ENCODE measurements around the gene ZFP91.
"Not testable (repeated sequence)": the region's sequence is repeated elsewhere in the genome, so short reads cannot be mapped to it uniquely, and the experiment has no call there.

Gene ZFP91, protein sequence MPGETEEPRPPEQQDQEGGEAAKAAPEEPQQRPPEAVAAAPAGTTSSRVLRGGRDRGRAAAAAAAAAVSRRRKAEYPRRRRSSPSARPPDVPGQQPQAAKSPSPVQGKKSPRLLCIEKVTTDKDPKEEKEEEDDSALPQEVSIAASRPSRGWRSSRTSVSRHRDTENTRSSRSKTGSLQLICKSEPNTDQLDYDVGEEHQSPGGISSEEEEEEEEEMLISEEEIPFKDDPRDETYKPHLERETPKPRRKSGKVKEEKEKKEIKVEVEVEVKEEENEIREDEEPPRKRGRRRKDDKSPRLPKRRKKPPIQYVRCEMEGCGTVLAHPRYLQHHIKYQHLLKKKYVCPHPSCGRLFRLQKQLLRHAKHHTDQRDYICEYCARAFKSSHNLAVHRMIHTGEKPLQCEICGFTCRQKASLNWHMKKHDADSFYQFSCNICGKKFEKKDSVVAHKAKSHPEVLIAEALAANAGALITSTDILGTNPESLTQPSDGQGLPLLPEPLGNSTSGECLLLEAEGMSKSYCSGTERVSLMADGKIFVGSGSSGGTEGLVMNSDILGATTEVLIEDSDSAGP

DNA sequence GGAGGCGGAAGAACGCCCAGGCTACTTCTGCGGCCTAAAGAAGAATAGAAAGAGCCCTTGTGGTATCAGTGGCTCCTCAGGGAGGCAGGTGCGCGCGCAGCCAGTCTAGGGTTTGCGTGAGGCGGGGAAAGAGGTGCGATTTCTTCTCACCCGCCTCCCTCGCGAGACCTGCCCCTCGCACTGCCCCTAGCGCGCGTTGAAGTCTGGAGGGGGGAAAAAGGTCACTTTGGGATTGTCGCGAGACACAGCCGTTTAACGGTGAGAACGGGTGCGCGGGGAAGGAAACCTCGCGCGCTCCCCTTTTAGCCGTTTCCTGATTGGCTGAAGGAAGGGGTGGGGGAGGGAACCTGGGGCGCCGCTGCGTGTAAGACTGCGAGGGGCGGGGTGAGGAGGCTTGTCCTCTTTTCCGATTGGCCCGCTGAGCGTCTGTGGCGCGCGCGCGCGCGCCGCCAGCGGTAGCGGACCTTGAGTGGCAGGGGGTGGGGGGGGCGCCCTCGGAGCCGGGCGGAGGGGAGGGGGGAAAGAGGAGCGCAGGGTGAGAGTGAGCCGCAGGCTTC, at the start of gene ZFP91:
TSS of gene ZFP91 (plus strand) at position 429 of the 557 bp plus-strand sequence. CDS start 219 bp downstream, outside the sequence.
- peak; percentile 91 to 98 (median 94) for DNase-seq (ENCODE audit: low read depth in 3 of 3)

DNA sequence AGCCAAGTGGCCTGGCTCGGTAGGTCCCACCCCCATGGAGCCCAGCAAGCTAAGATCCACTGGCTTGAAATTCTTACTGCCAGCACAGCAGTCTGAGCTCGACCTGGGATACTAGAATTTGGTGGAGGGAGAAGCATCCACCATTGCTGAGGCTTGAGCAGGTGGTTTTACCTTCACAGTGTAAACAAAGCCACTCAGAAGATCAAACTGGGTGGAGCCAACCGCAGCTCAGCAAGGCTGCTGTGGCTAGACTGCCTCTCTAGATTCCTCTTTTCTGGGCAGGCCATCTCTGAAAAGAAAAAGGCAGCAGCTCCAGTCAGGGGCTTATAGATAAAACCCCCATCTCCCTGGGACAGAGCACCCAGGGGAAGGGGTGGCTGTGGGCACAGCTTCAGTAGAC, 48.6 kb upstream of the ZFP91 start:
- DNase-seq (ENCODE audit: low read depth in 3 of 3), result no peak

DNA sequence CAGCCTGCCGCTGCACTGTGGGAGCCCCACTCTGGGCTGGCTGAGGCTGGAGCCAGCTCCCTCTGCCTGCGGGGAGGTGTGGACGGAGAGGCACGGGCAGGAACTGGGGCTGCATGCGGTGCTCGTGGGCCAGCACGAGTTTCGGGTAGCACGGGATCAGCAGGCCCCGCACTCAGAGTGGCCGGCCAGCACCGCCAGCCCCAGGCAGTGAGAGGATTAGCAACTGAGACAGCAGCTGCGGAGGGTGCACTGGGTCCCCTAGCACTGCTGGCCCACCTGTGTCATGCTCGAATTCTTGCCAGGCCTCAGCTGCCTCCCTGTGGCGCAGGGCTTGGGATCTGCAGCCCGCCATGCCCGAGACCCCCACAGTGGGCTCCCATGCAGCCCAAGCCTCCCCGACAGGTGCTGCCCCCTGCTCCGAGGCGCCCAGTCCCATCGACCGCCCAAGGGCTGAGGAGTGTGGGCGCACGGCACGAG, 47.0 kb upstream of the ZFP91 start:
- no peak for DNase-seq (ENCODE audit: low read depth in 3 of 3)

DNA sequence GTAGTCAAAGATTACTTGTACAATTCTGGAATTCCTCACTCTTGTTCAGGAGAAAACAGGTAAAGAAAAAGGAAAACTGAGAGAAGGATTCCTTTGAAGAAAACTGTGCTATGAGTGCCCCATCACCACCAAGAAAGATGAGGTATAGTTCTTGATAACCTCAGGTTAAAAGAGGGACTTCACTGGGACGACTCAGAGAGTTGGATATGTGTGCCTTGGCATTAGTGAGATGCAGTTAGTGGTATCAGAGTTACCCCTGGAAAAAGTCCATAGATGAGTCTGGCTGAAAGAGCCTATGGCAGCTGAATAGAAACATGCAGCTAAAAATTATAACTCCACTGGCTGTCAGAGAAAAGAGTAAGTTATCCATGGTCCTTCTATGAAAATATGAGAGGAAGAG, 32.0 kb upstream of the ZFP91 start:
- DNase-seq (ENCODE audit: low read depth in 3 of 3), result no peak

DNA sequence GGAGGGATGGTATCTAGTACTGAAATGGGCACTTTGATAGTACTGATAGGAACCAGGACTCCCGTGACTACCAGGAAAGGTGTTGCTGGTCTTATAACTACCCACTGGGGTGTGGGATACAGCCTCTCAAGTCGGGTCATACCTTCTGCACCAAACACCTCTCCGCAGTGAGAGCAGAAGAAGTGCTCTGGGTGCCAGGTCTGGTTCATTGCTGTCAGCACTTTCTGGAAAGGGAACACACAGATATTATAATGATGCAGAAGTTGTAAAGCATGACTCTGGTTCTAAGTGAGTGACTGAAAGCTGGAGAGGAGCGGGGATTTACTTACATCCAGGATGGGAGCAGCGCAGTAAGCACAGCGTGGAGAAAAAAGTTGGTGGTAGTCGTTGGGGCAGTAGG, 29.2 kb upstream of the ZFP91 start:
- no peak for DNase-seq (ENCODE audit: low read depth in 3 of 3)

DNA sequence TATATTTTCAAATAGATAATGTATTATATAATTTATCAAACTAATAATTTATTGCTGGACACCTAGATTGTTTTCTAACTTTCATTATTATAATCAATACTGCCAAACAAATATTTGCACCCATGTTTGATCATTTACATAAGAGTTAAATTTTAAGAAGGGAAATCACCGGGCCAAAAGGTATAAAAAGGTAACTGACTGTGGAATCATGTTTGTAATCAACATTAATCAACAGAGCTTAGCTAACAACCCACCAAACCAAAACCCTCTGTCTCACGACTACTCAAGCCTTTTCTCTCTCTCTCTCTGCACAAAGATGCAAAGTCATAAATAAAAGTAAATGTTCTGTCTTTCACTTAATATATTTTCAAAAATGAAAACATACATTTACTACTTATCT, 18.0 kb upstream of the ZFP91 start:
- no peak for DNase-seq (ENCODE audit: low read depth in 3 of 3)

DNA sequence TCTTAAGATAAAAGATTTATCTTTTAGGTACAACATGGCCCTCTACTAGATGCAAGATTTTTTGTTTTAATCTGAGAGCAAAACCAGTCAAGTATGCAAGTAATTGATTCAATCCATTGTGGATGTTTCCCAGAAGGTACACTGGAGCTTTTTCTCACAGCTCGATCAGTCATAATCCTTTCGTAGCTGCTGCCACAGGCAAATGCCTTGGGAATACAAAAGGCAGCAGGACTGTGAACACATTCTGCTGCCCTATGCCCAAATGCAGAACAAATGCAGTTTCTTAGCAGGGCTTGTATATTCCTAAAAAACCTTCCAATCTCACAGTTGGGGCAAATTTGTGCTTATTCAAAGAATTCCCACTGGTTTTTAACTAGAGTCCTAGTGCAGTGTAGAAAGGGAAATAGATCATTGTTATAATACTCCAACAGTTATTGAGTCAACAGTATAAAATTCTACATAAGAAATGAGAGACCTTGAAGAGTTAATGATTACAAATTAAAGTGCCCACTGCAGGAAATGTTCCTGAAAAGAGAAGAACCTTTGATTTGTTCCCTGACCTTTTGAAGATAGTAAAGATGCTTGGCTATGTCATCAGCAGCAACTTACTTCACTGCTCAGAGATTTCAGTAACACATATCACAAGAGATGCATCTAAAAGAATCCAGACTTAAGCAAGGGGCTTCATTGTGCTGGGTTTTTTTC, 17.3 kb upstream of the ZFP91 start:
- DNase-seq (ENCODE audit: low read depth in 3 of 3), result no peak

DNA sequence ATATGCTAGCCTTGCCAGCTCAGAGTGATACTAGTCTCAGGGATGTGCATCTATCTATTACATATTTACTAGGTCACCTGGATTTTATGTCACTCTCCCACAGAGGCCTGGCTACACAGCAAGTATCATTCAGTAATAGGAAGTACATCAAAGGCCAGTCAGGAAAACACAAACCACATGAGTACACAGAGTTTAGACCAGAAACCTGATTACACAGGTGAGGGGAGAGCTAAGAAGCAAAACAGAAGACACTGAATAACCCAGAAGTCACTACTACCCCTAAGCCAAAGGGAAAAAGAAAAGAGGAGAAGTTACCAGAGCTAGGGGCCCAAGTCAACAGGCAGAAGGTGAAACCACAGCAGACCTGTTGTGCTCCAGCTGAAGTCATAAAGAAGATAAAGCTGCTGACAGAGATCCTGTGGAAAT, 16.5 kb upstream of the ZFP91 start:
- no peak for DNase-seq (ENCODE audit: low read depth in 3 of 3)

DNA sequence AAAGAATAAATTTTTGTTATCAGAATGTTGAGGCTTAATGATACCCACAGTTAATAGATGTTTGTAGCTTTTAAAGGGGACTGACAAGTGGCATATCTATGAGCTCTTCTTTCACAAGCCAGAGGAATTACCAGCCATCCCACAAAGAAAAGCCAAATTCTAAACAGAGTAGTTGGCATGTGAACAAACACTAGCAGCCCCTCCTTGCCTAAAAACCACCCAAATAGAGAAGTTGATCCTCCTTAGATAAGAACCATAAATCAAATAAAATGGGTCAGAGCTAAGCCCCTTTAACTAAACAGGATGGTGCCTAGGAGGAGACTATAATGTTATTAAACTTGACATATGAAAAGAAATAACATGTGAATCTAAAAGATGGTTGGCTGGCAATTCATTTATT, 14.6 kb upstream of the ZFP91 start:
- DNase-seq (ENCODE audit: low read depth in 3 of 3), result no peak

DNA sequence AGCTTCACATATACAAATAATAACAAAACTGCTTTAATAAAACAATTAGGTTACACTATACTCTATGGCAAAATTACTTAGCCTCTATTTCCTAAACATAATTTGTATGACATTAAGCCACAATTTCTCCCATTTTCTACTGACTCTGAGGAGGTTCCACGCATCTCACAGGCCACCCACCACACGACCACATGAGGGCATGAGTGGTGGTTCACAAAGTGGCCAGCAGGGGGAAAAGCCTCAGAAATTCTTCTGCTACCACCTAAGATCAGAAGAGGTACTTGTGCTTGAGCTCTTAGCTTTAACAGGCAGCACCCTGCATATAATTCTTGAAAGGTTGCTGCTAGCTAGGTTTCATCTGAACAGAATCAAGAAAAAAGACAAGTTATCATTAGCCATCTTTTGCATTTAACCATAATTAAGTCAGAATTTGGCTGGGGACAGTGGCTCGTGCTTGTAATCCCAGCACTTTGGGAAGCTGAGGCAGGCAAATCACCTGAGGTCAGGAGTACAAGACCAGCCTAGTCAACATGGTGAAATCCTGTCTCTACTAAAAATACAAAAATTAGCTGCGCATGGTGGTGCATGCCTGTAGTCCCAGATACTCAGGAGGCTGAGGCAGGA, 10.9 kb upstream of the ZFP91 start:
- DNase-seq (ENCODE audit: low read depth in 3 of 3), result peak; percentile 48 to 63 (median 50)

DNA sequence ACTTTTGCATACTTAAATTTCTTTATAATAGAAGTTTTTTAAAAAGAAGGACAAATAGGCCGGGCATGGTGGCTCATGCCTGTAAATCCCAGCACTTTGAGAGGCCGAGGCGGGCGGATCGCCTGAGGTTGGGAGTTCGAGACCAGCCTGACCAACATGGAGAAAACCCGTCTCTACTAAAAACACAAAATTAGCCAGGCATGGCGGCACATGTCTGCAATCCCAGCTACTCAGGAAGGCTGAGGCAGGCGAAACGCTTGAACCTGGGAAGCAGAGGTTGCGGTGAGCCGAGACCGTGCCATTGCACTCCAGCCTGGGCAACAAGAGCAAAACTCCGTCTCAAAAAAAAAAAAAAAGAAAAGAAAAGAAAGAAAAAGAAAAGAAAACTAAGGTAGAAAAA, 6.0 kb upstream of the ZFP91 start:
- DNase-seq (ENCODE audit: low read depth in 3 of 3), result not testable (repeated sequence)

DNA sequence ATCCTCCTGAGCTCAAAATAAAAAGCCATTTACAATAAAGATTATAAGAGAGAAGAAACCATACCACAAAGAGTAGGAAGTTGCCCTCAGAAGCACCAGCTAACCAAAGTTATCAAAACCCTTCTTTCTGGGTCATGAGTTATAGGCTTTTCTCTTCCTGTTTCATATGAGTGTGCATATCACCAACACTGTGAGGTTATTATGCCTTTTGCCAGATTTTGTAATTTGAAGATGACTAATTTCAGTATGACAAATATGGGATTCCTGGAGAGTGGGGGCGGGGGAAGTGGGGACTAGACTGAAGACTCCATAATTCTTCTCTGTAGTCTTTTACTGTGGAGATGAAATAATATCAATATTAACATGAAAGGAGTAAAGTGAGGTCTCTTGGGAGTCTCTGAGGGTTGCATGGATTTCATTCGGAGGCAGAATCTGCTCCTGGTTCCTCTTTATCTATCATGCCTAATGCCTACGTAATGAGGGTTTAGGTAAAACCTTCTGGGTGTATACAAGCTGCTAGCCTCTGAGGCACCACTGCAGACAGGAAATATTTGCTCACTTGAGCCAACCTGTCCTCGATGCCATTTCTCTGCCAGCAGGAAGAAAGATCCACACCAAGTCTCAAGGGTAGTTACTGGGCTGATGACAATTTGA, 5.3 kb upstream of the ZFP91 start:
- DNase-seq (ENCODE audit: low read depth in 3 of 3), result peak; percentile 44 to 74 (median 55)

DNA sequence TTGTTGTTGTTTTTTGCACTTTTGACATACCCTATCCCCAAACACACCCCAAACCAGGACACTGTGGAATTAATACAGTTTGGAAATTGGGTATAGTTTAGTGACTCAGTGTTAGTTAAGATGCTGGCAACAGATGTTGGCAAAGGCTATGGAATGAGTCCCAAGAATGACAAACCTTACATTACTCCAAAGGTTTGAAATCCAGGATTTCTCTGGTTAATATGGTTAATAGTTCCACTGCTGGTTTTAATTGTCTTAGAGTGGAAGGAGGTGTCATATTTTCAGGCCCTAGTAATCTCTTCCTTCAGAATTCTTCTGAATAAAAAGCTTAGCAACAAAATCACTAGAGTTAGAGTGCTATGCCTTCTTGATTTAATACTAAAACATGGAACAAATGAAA, 4.0 kb upstream of the ZFP91 start:
- DNase-seq (ENCODE audit: low read depth in 3 of 3), result no peak

DNA sequence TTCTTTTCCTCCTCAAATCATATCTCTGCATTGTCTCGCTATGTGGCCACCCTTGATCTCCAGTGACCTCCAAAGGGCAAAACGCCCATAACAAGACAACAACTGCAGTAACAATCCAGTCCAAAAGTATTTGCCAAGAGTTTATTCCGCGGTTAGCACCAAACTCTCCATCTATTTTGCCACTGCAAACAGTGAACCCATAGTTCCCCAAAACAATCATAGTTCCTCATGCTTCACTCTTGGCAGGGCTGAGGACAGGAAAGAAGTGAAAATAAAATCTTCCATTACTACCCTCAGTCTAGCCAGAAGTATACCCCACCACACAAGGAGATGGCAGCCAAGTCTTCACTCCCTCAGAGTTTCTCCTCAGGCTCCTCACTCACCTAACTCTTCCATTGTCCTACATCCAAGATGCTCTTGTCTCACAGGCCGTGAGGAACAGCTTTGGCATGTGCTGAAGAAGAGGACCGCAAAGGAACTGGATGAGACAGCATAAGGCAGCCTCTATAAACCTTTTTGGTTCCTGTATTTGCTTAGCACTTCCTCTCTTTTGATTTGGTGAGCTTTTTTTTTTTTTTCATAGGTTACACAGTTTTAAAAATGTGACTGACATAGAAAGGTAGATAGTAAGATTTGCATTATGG, 3.4 kb upstream of the ZFP91 start, which contains the start of gene LPXN:
TSS of gene LPXN (minus strand) at position 480 of the 644 bp plus-strand sequence. CDS start at position 396, 84 bp downstream.
- DNase-seq (ENCODE audit: low read depth in 3 of 3), result peak in 1 of 3 donors; percentile 19

DNA sequence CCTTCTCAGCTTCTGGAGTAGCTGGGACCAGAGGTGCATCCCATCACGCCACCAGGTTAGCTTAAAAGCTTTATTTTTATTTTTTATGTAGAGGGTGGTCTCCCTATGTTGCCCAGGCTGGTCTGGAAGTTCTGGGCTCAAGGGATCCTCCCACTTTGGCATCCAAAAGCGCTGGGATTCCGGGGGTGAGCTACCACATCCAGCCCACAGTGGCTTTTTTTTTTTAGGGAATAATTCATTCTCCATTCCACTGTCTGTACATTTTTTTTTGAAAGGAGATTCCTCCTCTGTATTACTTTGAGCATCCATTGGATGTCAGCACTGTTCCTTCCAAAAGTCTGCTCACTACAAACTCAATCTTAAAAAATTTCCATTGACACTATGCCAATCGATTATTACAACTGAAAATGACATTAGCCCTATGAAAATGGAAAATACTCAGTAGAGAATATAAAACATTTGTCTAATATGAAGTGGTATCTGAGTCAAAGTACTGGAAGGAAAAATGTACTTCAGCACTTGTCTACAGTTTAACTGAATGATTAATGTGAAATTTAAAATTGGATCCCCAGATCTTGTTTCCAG, 1.9 kb upstream of the ZFP91 start:
- DNase-seq (ENCODE audit: low read depth in 3 of 3), result no peak

DNA sequence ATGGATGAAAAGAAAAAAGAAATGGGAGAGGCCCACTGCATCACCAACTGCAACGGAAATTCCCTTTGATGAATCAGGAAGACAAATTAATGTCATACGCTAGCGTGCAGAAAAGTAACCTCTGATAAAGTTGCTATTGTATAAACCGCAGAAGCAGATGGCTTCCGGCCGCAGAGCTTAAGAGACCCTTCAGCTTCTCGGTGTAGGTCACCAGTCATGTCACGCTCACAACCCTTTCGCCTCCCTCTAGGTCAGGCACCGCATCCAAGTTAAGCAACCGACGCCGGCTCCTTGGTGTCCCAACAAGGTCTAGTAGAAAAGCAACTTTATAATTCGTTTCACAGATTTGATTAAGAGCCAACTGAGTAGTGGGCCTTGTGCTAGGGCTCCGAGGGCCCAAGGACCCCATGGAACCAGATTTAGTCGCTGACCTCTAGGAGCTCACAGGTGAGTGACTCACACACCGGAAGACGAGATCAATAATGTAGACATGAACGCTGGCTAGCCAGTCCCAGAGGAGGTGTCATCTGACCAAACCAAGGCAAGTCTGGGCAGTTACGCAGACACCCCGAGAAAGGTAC, 1.2 kb upstream of the ZFP91 start:
- DNase-seq (ENCODE audit: low read depth in 3 of 3), result peak; percentile 58 to 67 (median 58)

DNA sequence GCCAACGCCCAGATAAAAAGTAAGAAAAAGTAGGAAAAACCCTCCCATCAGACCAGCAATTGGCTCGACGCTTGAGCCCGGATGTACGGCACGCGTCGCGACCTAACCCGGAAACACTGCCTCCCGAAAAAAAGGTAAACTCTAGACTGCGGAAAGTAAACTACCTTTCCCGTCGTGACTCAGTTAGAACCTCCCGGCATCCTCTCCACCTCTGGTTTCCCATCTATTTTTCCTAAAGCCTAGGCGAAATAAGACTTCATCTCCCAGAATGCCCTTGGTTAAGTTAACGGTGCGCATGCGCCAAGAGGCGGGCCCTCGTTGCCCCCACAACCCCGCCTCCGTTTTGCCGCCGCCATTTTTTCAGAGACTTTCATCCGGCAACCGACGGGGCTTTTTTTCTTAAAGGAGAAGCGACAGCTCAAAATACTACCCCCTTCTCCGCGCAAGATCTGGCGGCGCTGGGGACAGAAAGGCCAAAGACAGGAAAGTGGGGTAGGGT, 678 bp upstream of the ZFP91 start:
- DNase-seq (ENCODE audit: low read depth in 3 of 3), result peak; percentile 81 to 89 (median 87)

DNA sequence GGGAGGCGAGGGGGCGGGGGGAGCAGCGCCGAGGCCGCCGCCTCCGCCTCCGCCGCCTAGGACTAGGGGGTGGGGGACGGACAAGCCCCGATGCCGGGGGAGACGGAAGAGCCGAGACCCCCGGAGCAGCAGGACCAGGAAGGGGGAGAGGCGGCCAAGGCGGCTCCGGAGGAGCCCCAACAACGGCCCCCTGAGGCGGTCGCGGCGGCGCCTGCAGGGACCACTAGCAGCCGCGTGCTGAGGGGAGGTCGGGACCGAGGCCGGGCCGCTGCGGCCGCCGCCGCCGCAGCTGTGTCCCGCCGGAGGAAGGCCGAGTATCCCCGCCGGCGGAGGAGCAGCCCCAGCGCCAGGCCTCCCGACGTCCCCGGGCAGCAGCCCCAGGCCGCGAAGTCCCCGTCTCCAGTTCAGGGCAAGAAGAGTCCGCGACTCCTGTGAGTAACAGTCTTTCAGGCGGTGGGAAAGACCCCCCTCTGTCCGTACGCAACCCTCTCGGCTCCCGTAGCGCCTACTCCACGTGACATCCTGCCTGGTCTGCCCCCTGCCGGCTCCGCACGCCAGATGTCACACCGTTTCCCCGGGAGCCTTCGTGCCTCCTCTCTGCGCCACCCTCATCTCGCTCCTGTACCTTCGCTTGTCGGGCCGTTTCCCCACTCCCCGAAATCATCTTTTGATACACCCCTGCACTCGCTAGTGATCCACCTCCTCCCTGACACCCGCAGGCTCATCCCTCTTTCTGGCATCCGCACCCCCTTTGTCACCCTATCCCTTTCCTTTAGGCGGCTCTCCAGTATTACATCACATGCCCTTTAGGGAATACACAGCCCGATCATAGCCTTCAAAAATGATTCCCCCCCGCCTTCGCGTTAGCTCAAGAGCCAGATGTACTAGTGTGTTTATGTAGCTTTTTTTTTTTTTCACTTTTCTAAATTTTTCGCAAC, 598 bp downstream of the ZFP91 start:
- peak; percentile 85 to 88 (median 87) for DNase-seq (ENCODE audit: low read depth in 3 of 3)

DNA sequence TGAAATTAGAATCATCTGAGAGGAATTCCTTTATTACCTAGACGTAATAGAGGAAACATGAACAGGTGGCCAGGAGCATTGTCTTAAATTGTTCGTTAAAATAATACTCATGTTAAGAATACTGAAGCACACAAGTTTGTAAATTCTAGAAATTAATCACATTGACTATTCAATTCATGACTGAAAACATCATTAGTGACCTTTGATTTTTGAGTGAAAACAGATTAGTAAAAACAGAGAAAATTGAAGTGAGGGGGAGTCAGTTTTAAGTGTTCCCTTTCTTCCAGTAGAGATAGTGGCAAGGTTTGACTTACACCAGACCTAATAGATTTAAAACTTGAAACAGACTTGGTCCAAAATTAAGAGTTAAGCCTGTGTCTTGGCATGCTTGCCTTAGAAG, 1.4 kb downstream of the ZFP91 start:
- DNase-seq (ENCODE audit: low read depth in 3 of 3), result no peak

All from stimulated activated CD4-positive, alpha-beta T cell treated with anti-CD3 and anti-CD28 coated beads, TNF-alpha, amount 100 ng/mL, for 48 hours (primary cell).